AG20443 (cell line): ENCODE data around the gene MICAL3.
A peak's percentile ranks its signal among the peaks of the same experiment; 100 is the strongest.
"Not testable (repeated sequence)": the region's sequence is repeated elsewhere in the genome, so short reads cannot be mapped to it uniquely, and the experiment has no call there.

Experiments used
- DNase-seq: peaks from one replicate; pipeline ENCODE4 v3.0.0; 2012; ENCODE audit warnings: low spot score, mixed read lengths

MICAL3 gene

GRCh38 chr22:17999851-18000250, 24.5 kb downstream of the MICAL3 start:
- no peak for DNase-seq

GRCh38 chr22:17998913-17999312, 25.4 kb downstream of the MICAL3 start:
- no peak for DNase-seq

GRCh38 chr22:17997456-17997855, 26.9 kb downstream of the MICAL3 start:
- peak; percentile 41 for DNase-seq

- DNase-seq: not testable (repeated sequence)
Measured at GRCh38 chr22:17995256-17995655, 29.1 kb downstream of the MICAL3 start.

GRCh38 chr22:17994424-17995108, 29.8 kb downstream of the MICAL3 start:
- DNase-seq: no peak

GRCh38 chr22:17992976-17993375, 31.4 kb downstream of the MICAL3 start:
- DNase-seq: not testable (repeated sequence)

- DNase-seq: not testable (repeated sequence)
Measured at GRCh38 chr22:17991992-17992391, 32.4 kb downstream of the MICAL3 start.

- DNase-seq: no peak
Measured at GRCh38 chr22:17990942-17991341, 33.4 kb downstream of the MICAL3 start.

GRCh38 chr22:17990147-17990546, 34.2 kb downstream of the MICAL3 start:
- DNase-seq: no peak

GRCh38 chr22:17988800-17989513, 35.4 kb downstream of the MICAL3 start:
- DNase-seq: no peak

GRCh38 chr22:17985606-17986005, 38.8 kb downstream of the MICAL3 start:
- DNase-seq: no peak

- DNase-seq: not testable (repeated sequence)
Measured at GRCh38 chr22:17985071-17985470, 39.3 kb downstream of the MICAL3 start.

- no peak for DNase-seq
Measured at GRCh38 chr22:17984114-17984513, 40.2 kb downstream of the MICAL3 start.

- DNase-seq: no peak
Measured at GRCh38 chr22:17982572-17983141, 41.7 kb downstream of the MICAL3 start.

- no peak for DNase-seq
Measured at GRCh38 chr22:17981497-17981896, 42.9 kb downstream of the MICAL3 start.

GRCh38 chr22:17980638-17981051, 43.7 kb downstream of the MICAL3 start:
- peak; percentile 54 for DNase-seq

GRCh38 chr22:17980015-17980590, 44.3 kb downstream of the MICAL3 start:
- no peak for DNase-seq

GRCh38 chr22:17978027-17978426, 46.3 kb downstream of the MICAL3 start:
- no peak for DNase-seq

- no peak for DNase-seq
Measured at GRCh38 chr22:17977371-17977770, 47.0 kb downstream of the MICAL3 start.

GRCh38 chr22:17976121-17976520, 48.2 kb downstream of the MICAL3 start:
- no peak for DNase-seq

GRCh38 chr22:17974703-17975372, 49.5 kb downstream of the MICAL3 start:
- no peak for DNase-seq

- DNase-seq: no peak
Measured at GRCh38 chr22:17974087-17974486, 50.3 kb downstream of the MICAL3 start.
